Jurkat, Clone E6-1 (cell line): ENCODE measurements around the gene PRPH2.
"Not testable (repeated sequence)": the region's sequence is repeated elsewhere in the genome, so short reads cannot be mapped to it uniquely, and the experiment has no call there.

Experiments used
- DNase-seq: peaks from one replicate; pipeline ENCODE4 v3.0.0-alpha.2; 2011; ENCODE audit warnings: low read depth, low spot score
- H3K4me3 ChIP-seq: 2 replicates; pipeline ENCODE4 v1.5.1; 2011; ENCODE audit warnings: mild to moderate bottlenecking, low read length, control low read depth, moderate library complexity

Gene PRPH2

DNA sequence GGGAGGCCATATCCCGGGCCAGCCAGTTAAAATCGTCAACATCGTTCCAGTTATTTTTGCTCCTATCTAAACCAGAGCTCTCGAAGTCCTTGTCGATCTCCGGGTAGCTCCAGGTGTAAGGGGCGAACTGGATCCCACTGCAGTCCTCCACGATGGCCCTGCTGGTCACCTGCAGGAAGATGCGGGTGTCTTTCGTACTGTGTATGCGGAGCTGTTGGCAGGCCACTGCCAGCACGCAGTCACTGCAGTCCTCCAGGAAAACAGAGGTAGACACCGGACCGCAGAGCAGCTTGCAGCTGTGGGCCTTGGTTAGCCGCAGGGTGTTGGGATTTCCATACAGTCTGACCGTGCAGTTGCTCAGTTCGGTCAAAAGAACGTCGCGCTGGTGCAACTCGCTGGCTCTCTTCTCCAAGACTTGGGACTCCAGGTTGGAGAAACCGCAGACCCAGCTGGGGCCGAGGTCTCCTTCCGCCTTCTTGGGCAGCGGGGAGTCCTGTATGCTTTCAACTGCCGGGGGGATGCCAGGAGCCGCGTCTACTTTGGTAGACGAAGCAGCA, 22.8 kb upstream of the PRPH2 start:
- DNase-seq, result no peak
- H3K4me3 ChIP-seq, result peak overlapping the region; percentile 98

DNA sequence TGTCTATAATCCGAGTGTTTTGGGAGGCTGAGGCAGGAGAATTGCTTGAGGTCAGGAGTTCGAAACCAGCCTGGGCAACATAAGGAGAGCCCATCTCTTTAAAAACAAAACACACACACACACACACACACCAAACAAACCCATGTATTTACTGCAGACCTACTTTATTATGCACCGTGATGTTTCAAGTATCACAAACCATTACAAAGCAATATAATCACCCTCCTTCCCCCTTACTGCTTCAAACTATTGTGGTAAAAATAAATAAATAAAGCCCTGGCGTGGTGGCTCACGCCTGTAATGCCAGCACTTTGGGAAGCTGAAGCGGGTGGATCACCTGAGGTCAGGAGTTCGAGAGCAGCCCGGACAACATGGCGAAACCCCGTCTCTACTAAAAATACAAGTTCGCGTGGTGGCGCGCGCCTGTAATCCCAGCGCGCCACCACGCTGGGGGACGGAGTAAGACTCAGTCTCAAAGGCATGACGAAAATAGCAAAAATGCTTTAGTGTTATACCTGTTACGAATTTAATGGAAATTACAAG, 22.0 kb upstream of the PRPH2 start:
- no peak for DNase-seq
- peak overlapping the region; percentile 98; the same call in 1 of the 2 replicates for H3K4me3 ChIP-seq

DNA sequence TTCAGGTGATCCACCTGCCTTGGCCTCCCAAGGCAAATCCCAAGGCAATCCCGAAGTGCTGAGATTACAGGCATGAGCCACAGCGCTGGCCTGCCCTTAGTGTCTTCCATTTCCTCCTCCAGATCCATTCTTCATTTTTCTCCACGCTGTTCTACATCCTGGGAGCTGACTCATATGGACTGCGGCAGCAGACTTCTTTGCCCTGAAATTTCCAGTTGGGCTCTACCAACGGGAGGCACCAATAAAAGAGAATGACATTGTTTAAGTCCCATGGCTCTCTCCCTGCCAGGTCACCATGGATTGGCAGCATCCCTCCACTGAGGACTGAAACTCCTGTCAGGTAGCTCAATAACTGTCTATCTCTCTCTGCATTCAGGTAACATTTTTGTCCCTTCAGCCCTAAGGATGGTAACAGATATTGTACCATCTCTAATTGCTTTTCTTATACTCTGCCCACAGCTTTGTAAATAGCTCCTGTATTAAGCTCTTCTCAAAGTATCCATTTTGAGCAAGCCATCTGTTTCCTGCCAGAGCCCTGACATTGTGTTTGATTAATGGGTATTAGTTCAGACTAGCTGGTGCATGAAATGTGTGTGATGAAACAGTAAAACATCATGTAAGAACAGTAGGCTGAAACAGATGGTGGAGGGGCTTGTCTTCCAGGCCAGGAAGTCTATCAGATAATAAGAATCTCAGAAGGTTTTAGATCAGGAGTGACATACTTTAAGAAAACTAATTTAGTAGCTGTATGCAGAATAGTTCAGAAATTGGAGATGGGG, 19.9 kb upstream of the PRPH2 start:
- no peak overlapping the region for H3K4me3 ChIP-seq
- DNase-seq, result peak; percentile 38

DNA sequence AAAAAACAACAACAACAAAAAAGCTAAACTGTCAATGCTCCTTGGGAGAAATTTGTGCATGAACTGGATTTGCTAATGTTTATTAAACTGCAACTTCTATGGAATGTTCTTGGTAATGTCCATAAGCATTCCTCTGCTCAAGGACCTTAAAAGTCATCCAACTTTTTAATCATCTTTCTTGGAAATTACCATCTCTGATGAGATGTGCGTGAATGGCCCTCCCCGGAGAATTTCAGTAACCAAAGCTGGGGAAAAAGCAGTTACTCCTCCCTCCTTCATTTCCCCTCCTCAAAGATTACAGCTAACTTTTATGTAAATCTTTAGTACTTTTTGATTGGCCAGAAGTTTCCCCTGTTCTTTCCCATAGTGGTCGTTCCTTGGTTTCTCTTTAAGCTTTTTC, 18.3 kb upstream of the PRPH2 start:
- DNase-seq, result no peak
- H3K4me3 ChIP-seq, result no peak overlapping the region

DNA sequence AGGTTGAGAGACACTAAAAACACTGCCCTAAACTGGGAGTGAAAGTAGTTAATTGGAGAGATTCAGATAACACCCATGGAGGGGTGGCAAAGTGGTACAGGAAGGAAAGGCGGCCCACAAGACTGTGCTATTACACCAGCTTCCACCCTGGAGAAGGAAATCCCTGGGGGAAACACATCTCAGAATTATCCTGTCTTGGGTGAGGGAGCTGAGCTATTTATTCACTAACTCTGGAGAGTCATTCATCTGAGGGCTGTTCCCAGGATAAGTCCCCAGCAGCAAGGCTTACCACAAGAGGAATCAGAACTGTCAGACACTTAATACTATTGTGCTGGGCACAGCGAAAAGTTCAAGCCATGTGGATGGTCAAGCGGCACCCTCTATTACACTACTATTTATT, 13.6 kb upstream of the PRPH2 start:
- H3K4me3 ChIP-seq, result no peak overlapping the region
- DNase-seq, result no peak

DNA sequence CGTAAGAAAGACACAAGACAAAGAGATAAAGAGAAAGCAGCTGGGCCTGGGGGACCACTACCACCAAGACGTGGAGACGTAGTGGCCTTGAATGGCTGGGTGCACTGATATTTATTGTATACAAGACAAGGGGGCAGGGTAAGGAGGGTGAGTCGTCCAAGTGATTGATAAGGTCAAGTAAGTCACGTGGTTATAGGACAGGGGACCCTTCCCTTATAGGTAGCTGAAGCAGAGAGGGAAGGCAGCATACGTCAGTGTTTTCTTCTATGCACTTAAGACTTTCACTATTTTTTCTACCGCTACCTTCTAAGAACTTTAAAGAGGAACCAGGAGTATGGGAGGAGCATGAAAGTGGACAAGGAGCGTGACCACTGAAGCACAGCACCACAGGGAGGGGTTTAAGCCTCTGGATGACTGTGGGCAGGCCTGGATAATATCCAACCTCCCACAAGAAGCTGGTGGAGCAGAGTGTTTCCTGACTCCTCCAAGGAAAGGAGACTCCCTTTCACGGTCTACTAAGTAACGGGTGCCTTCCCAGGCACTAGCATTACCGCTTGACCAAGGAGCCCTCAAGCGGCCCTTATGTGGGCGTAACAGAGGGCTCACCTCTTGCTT, 11.6 kb upstream of the PRPH2 start:
- DNase-seq, H3K4me3 ChIP-seq: not testable (repeated sequence)

DNA sequence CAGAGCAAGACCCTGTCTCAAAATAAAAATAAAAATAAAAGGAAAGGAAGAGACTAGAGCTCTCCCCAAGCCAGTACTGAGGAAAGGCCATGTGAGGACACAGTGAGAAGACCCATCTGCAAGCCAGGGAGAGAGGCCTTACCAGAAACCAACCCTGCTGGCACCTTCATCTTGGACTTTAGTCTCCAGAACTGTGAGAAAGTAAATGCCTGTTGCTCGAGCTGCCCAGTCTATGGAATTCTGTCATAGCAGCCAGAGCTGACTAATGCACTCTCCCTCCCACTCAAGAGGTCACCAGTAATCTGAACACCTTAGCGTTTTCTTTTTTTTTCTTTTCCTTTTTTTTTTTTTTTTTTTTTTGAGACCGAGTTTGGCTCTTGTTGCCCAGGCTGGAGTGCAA, 7.3 kb upstream of the PRPH2 start:
- H3K4me3 ChIP-seq, result no peak overlapping the region
- DNase-seq, result no peak

DNA sequence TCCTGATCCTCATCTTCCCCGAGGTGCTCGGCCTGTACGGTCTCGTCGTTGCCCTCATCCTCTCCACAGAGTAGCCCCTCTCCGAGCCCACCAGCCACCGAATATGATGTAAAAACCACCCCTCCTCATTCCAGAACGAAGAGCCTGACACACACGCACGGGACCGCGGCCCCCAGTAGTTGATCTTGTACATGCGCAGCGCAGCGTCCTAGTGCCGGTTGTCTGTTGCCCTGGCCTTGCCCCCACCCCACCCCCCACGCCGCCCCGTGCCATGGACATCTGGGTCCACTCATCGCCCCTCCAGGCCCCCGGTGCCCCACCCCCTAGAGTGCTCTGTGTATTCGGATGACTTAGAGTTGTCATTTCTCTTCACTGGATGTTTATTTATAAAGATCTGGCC, 5.2 kb upstream of the PRPH2 start:
- no peak overlapping the region for H3K4me3 ChIP-seq
- no peak for DNase-seq

DNA sequence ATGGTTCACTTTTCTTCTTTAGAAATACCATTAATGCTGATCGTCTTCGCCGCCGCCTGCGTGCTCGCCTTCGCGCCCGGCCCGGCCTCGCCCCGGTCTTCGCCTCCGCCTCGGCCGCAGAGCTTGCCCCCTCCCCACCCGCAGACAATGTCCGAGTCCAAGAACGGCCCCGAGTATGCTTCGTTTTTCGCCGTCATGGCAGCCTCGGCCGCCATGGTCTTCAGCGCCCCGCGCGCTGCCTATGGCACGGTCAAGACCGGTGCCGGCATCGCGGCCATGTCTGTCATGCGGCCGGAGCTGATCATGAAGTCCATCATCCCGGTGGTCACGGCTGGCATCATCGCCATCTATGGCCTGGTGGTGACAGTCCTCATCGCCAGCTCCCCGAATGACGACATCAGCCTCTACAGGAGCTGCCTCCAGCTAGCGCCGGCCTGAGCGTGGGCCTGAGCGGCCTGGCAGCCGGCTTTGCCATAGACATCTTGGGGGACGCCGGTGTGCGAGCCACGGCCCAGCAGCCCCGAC, 4.8 kb upstream of the PRPH2 start:
- DNase-seq, result no peak
- H3K4me3 ChIP-seq, result peak overlapping the region; percentile 40

DNA sequence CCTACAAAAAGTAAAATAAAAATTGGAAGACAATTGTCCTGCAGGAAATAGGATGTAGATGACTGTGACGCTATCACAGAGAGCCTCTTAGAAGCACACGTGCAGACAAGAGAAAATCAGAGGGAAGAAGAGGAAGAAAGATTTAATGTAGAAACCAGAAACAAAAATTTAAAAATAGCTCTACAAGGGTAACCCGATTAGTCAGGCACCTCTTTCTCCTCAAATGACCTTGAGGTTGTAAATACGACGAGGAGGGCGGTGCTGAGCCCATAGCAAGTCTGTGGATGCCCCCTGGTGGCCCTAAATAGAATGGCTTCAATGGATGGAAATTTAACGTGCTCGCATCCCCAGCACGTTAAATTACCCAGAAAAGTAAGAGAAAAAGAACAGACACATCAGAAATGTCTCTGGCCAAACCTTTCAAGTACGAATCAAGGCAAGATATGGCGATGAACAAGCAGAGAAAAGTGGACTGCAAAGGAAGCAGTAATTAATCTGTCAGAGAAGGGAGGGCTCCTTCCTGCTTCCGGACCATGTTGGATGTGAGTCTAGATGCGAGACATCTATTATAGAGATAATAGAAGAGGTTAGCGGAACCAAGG, 4.2 kb upstream of the PRPH2 start:
- H3K4me3 ChIP-seq, result peak overlapping the region; percentile 40
- peak; percentile 79 for DNase-seq

DNA sequence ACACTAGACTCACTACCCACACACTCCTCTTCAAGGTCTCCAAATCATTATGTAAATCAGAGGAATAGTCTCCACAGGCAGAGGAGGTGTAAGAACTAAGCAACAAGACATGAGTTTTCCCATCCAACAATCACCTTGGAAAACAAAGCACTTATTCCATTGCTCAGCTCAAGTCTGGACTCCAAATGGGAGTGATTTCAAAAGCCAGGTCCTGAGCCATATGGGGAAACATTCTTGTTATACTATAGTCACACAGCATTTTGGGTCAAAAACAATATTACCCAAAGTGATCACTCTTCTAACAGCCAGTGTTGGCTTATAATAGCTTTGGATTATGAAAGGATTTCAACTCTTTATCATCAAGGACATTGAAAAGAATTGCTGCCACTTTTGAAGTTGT, 3.6 kb upstream of the PRPH2 start:
- H3K4me3 ChIP-seq, result no peak overlapping the region
- DNase-seq, result no peak

DNA sequence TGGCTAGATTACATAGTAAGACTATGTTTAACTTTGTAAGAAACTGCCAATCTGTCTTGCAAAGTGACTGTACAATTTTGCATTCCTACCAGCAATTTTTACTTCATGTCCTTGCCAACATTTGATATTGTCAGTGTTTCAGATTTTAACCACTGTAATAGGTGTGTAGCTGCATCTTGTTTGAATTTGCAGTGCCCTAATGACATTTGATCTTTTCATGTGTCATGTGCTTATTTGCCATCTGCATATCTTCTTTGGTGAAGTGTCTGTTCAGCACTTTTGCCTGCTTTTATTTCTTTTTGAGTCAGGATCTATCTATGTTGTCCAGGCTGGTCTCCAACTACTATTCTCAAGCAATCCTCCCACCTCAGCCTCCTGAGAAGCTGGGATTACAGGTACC, 2.4 kb upstream of the PRPH2 start:
- no peak for DNase-seq
- H3K4me3 ChIP-seq, result no peak overlapping the region

DNA sequence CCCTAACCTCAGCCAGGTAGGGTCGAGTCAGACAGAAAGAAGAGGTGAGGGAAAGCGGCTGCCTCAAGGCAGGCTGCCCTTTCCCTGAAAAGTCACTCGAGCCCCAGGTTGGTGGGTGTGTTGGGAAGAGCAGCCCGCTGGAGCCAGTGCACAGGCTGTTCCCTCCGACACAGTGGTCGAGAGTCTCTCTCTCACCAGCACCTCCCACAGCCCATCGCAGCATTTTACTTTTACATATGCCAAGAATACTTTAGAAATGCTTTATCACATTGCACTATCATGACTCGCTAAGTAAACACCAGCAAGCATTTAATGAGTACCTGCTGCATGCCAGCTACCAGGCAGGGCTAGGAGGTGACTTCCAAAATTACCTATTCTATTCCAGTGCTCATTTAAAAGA, 1.7 kb downstream of the PRPH2 start:
- no peak for DNase-seq
- H3K4me3 ChIP-seq, result no peak overlapping the region

DNA sequence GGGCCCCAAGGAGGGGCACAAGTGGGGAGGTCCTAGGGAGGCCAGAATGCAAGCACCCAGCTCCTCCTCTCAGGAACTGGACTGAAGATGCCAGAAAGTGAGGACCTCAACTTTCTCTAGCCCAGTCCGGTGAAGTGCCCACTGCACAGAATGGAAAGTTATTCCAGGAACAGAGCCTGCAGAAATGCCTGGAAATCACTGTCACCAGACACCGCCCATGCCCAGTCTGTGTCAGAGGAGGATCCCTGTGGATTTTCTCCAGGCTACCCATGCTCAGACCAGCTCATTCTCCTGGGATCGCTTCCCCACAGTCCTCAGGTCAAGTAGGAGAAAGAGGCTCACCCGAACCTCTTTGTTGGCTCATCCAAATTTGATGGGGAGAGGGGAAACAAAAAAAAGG, 6.5 kb downstream of the PRPH2 start:
- H3K4me3 ChIP-seq, result no peak overlapping the region
- DNase-seq, result no peak

DNA sequence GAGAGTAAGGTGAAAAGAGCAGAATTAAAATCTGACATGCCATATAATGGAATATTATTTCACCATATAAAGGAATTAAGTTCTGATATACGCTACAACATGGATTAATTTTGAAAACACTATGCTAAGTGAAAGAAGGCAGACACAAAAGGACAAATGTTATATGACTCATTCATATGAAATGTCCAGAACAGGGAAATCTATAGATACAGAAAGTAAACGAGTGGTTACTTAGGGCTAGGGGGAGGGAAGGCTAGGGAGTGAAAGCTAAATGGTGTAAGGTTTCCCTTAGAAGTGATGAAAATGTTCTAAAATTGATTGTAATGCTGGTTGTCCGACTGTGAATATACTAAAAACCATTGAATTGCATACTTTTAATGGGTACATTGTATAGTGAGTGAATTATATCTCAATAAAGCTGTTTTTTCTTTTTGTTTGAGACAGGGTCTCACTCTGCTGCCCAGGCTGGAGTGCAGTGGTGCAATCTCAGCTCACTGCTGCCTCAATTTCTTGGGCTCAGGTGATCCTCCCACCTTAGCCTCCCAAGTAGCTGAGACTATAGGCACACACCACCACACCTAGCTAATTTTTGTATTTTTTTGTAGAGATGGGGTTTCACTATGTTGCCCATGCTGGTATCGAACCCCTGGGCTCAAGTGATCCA, 8.2 kb downstream of the PRPH2 start:
- no peak for DNase-seq
- H3K4me3 ChIP-seq, result no peak overlapping the region

DNA sequence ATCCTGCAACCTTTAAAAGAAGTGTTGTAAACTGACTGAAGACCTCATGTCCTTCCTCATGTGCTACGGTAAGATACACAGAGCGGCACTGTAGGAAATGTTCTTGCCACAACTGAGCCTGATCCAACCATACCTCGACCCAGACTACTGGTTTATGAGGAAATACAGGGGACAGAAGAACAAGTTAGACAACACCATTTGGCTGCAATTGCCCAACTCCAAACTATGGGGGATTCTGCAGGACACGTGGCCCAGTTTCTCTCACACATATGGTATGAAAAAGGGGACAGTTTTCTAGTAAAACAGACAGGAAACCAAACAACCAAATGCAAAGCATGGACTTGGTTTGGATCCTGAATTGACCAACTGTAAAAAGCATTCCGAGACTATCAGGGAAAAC, 10.5 kb downstream of the PRPH2 start:
- no peak for DNase-seq
- no peak overlapping the region for H3K4me3 ChIP-seq

DNA sequence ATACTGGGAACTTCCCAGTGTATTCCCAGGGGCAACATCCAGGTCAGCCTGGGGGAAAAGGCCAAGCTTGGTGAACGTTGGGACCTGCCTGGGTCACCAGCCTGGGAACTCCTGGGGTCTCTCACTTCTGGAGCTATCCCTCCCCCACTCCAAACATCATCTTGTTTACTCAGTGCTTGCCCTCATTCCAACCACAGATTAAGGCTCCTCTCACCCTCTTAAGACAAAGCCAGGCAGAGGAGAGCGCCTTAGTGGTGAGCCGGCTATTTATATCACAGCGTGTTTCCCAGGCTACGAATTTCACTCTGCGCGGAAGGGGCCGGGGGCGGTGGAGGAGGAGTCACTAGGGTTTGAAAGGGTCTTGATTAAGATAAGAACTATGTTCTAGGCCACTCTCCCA, 12.1 kb downstream of the PRPH2 start:
- no peak overlapping the region for H3K4me3 ChIP-seq
- DNase-seq, result no peak

DNA sequence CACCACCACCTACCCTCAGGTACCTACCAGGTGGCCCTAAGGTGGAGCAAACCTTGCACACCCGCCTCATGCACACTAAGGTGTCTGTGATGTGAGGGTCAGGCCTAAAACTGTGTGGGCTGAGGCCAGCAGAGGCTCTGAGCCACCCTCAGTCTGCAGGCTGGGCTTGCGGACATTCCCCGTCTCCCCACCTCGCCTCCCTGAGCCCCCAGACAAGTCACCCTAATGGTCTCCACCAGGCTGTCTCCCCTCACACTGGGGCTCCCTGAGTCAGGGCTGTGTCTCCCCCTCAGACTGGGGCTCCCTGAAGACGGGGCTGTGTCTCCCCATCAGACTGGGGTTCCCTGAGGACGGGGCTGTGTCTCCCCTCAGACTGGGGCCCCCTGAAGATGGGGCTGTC, 12.5 kb downstream of the PRPH2 start:
- no peak for DNase-seq
- H3K4me3 ChIP-seq, result no peak overlapping the region

DNA sequence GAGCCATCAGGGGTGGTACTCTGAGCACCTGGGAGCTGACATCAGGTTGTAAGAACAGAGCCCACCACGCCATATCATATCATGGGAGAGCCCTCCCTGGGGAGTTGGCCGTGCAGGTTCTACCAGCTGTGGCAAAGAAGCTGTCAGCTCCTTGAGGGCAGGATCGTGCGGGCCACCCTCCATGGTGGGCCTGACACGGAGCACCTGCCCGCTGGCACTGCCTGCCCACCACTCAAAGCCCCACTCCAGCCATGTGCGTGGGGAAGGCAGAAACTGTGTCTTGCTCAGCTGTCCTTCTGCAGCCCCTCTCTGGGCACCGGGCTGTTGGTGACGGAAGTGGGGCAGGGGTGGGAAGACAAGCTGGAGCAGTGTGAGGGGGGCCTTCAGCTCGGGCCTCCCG, 14.3 kb downstream of the PRPH2 start:
- no peak overlapping the region for H3K4me3 ChIP-seq
- no peak for DNase-seq
